A549 (cell line): ENCODE data around the gene KLRK1. TPM values are rescaled to one million over a fixed set of nuclear protein-coding genes. Genes with fewer than 3 reads are reported as not detected.
"Not testable (repeated sequence)": the region's sequence is repeated elsewhere in the genome, so short reads cannot be mapped to it uniquely, and the experiment has no call there.

Experiments used
- ATAC-seq, 2 experiments: fragments of 200-7000 bp in 1 of 2; fragments of >200 bp in 1 of 2; cut with Nextera tagmentation in 1 of 2; cut with Tn5 transposase in 1 of 2; 3 replicates each; pipeline versions ENCODE4 v1.8.0 to v1.9.1; 2018 to 2020; ENCODE audit warnings: mild to moderate bottlenecking in 1 of 2, moderate library complexity in 1 of 2
- CTCF ChIA-PET: fragments of 300-600 bp; sonication (Branson Sonifier 250); formaldehyde crosslinking; extraction: SDS; loops from one replicate; lab custom pipeline; 2021; ENCODE audit warnings: antibody characterized with exemption, inconsistent platforms; lab: Yijun Ruan, JAX
- POLR2A ChIA-PET: fragments of 350-600 bp; formaldehyde crosslinking; extraction: SDS; loops from one replicate; lab custom pipeline; 2021; ENCODE audit warnings: antibody characterized with exemption, inconsistent platforms; lab: Yijun Ruan, JAX
- DNase-seq, 2 experiments: peaks; one replicate each; pipeline versions ENCODE4 v3.0.0 to v3.0.0-alpha.2; 2011 to 2016; ENCODE audit warnings: low read depth in 1 of 2, low spot score in 1 of 2
- FAIRE-seq: peaks from 2 replicates; lab custom pipeline; 2011; peaks lifted over from hg19 to GRCh38; lab: Jason Lieb, UNC
- H3K27ac ChIP-seq, 2 experiments: fragments of >200 bp; sonication (Bioruptor Twin); formaldehyde crosslinking; 3 replicates each; pipeline ENCODE4 v1.5.1; 2016 to 2017
- H3K4me1 ChIP-seq: fragments of >200 bp; sonication (Bioruptor Twin); formaldehyde crosslinking; 3 replicates; pipeline ENCODE4 v1.6.1; 2016
- H3K4me2 ChIP-seq: fragments of >200 bp; sonication (Bioruptor Twin); formaldehyde crosslinking; 3 replicates; pipeline ENCODE4 v1.6.1; 2016
- H3K4me3 ChIP-seq: fragments of >200 bp; sonication (Bioruptor Twin); formaldehyde crosslinking; 3 replicates; pipeline ENCODE4 v1.5.1; 2016
- H3K9me3 ChIP-seq: fragments of >200 bp; sonication (Bioruptor Twin); formaldehyde crosslinking; 3 replicates; pipeline ENCODE4 v1.6.1; 2016
- CBX8 ChIP-seq: fragments of 200-600 bp; sonication (generic); IDR thresholded peaks from 2 replicates; pipeline ENCODE4 v1.6.1; 2016
- CEBPB ChIP-seq, 2 experiments: fragments of >200 bp in 1 of 2; sonication (Bioruptor Twin) in 1 of 2; formaldehyde crosslinking in 1 of 2; IDR thresholded peaks; 2 replicates each; pipeline ENCODE4 v1.6.1; 2012 to 2016
- CTCF ChIP-seq: fragments of >200 bp; sonication (Bioruptor Twin); formaldehyde crosslinking; IDR thresholded peaks from 3 replicates; pipeline ENCODE4 v1.5.1; 2016
- HMGXB4 ChIP-seq: fragments of 250-450 bp; sonication (Bioruptor Pico); IDR thresholded peaks from 2 replicates; pipeline ENCODE4 v1.5.0; 2021; ENCODE audit warnings: mild to moderate bottlenecking, moderate library complexity, borderline replicate concordance
- JUN ChIP-seq, 2 experiments: fragments of >200 bp; sonication (Bioruptor Twin); formaldehyde crosslinking; IDR thresholded peaks; 2 replicates in 1 of 2; 3 replicates in 1 of 2; pipeline ENCODE4 v1.6.1; 2016 to 2017
- KDM1A ChIP-seq: fragments of 200-600 bp; sonication (generic); IDR thresholded peaks from 2 replicates; pipeline ENCODE4 v1.6.1; 2016; ENCODE audit warnings: low read depth, mild to moderate bottlenecking
- NR3C1 ChIP-seq: fragments of >200 bp; sonication (Bioruptor Twin); formaldehyde crosslinking; IDR thresholded peaks from 3 replicates; pipeline ENCODE4 v1.6.1; 2017
- RAD21 ChIP-seq, 2 experiments: fragments of >200 bp in 1 of 2; sonication (Bioruptor Twin) in 1 of 2; formaldehyde crosslinking in 1 of 2; IDR thresholded peaks in 1 of 2; conservative IDR thresholded peaks in 1 of 2; 2 replicates in 1 of 2; 3 replicates in 1 of 2; pipeline ENCODE4 v1.6.1; 2012 to 2018; ENCODE audit warnings: inconsistent platforms in 1 of 2
- RFX5 ChIP-seq: fragments of 450-650 bp; IDR thresholded peaks from 2 replicates; pipeline ENCODE4 v1.7.1; 2014; ENCODE audit warnings: antibody characterized with exemption, mild to moderate bottlenecking, moderate library complexity
- SMC3 ChIP-seq: fragments of >200 bp; sonication (Bioruptor Twin); formaldehyde crosslinking; IDR thresholded peaks from 3 replicates; pipeline ENCODE4 v1.6.1; 2018; ENCODE audit warnings: inconsistent platforms
- SREBF2 ChIP-seq: fragments of 450-650 bp; IDR thresholded peaks from 2 replicates; pipeline ENCODE4 v1.6.1; 2014; ENCODE audit warnings: mild to moderate bottlenecking, moderate library complexity
- ZNF302 ChIP-seq: fragments of 250-450 bp; sonication (Bioruptor Pico); IDR thresholded peaks from 2 replicates; pipeline ENCODE4 v1.9.0; 2021; ENCODE audit warnings: inconsistent platforms, mild to moderate bottlenecking, moderate library complexity
- WGBS: methylation state at CpG from one replicate; pipeline ENCODE4 v1.1.6; 2017; ENCODE audit errors: missing lambda C conversion rate; 5-methylcytosine and 5-hydroxymethylcytosine counted together
- polyA plus RNA-seq, 4 experiments: library from polyadenylated mRNA; depleted of rRNA in 3 of 4; stranded (reverse); fragments of >200 nt; fragmentation: RNase III in 1 of 4; extraction: RNeasy Plus Mini Kit Qiagen cat#74134 plus additional on column Dnase treatment in 1 of 4; gene quantifications; 2 replicates in 3 of 4; 3 replicates in 1 of 4; pipeline ENCODE4 v1.2.3, GENCODE V29; 2011 to 2017

The KLRK1 gene
- polyA plus RNA-seq, 2 of the 4 experiments (the other 2 are of a cell fraction), result not detected

- no peak for TF ChIP-seq NR3C1
- no peak for TF ChIP-seq CBX8
- no peak for TF ChIP-seq SREBF2
- no peak for TF ChIP-seq KDM1A
- TF ChIP-seq HMGXB4, result no peak
- no peak for TF ChIP-seq JUN (IDR thresholded peaks at IDR 0.05)
- no peak for TF ChIP-seq ZNF302 (CRISPR knock-in tag)
- no peak for TF ChIP-seq CEBPB (IDR thresholded peaks at IDR 0.05)
Observed at GRCh38 chr12:10368206-10369171, 21.4 kb downstream of the KLRK1 start (continued).

GRCh38 chr12:10367714-10368113 is 22.1 kb downstream of the KLRK1 start:
- H3K4me3 ChIP-seq, H3K4me2 ChIP-seq, FAIRE-seq, DNase-seq, H3K9me3 ChIP-seq, ATAC-seq, H3K27ac ChIP-seq: not testable (repeated sequence)
- 67% methylated on average over 4 of the region's 4 CpGs for WGBS
- H3K4me1 ChIP-seq, result peaks cover 30% of the 10 kb centered on the region
- CTCF ChIA-PET, result interaction anchor here (0.9 to 3.2 kb wide), 10 partner anchors 8 to 1120 kb away, joined by 3 to 25 read pairs (median 4); no protein-coding TSS in a partner anchor
- POLR2A ChIA-PET, result interaction anchor here (1.2 kb wide), 1 partner anchor 194 kb away, joined by 3 read pairs; no protein-coding TSS in a partner anchor

- FAIRE-seq, result no peak
Observed at GRCh38 chr12:10366875-10367274, 23.0 kb downstream of the KLRK1 start.

More at GRCh38 chr12:10366875-10367274, 23.0 kb downstream of the KLRK1 start:
- Histone ChIP-seq H3K27ac (no peak overlapping the region), H3K4me2 (no peak overlapping the region), H3K4me1 (peaks cover 22% of the 10 kb centered on the region; the same call in 2 of the 3 replicates), H3K9me3 (no peaks in the 10 kb centered on the region), H3K4me3 (no peak overlapping the region)
- POLR2A ChIA-PET, result interaction anchor here (1.2 kb wide), 1 partner anchor 195 kb away, joined by 3 read pairs; no protein-coding TSS in a partner anchor
- CTCF ChIA-PET, result interaction anchor here (0.5 to 3.2 kb wide), 23 partner anchors 9 to 1121 kb away, joined by 3 to 25 read pairs (median 3); no protein-coding TSS in a partner anchor
- peak in 1 of 2 experiments; percentile 70 for DNase-seq
- peak; percentile 72 for TF ChIP-seq CTCF
- TF ChIP-seq RAD21 (conservative IDR thresholded peaks at IDR 0.05 in 1 of 2, IDR thresholded peaks at IDR 0.05 in 1 of 2), result peak; percentile 92 to 94
- peak; percentile 96 for TF ChIP-seq SMC3
- no peak for TF ChIP-seq RFX5
- TF ChIP-seq, all 56 proteins: peak for 3
- ATAC-seq, result peak; percentile 24 to 43; a peak in 3 of 6 replicates
